B cell (primary cell): ENCODE measurements around the gene WNT1. TPM values are rescaled to one million over a fixed set of nuclear protein-coding genes. Genes with fewer than 3 reads are reported as not detected.

Experiments used
- ATAC-seq: fragments of 200-7000 bp; cut with Tn5 transposase; one replicate; pipeline ENCODE4 v1.10.0; 2021; ENCODE audit warnings: low read depth, mild to moderate bottlenecking, moderate number of reproducible peaks, moderate library complexity
- CTCF ChIA-PET: fragments of 350-600 bp; sonication (Branson Sonifier 250); formaldehyde crosslinking; loops from one replicate; lab custom pipeline; 2021; ENCODE audit warnings: antibody characterized with exemption, inconsistent platforms; lab: Charles Lee
- POLR2A ChIA-PET: fragments of 350-600 bp; sonication (Branson Sonifier 250); formaldehyde crosslinking; loops from one replicate; lab custom pipeline; 2021; ENCODE audit warnings: antibody characterized with exemption; lab: Charles Lee
- DNase-seq: peaks from one replicate; pipeline ENCODE4 v3.0.0; 2013
- H2AFZ ChIP-seq: 2 replicates; pipeline ENCODE4 v1.6.1; 2012; ENCODE audit warnings: mild to moderate bottlenecking, low read depth, low read length; ENCODE audit not compliant: insufficient read depth, poor library complexity, severe bottlenecking
- H3K27ac ChIP-seq, 2 donors: 1 replicate in 1 of 2; 2 replicates in 1 of 2; pipeline ENCODE4 v1.5.1; 2012 to 2013; ENCODE audit warnings: low read length in 2 of 2, mild to moderate bottlenecking in 2 of 2, moderate library complexity in 1 of 2
- H3K27me3 ChIP-seq, 4 experiments: fragments of 200-600 bp in 1 of 4; sonication (generic) in 1 of 4; replicated peaks in 1 of 4; 1 replicate in 2 of 4; 2 replicates in 2 of 4; pipeline versions ENCODE4 v1.6.1 to v1.7.0; 2013 to 2016; ENCODE audit warnings: low read length in 3 of 4, mild to moderate bottlenecking in 2 of 4, mixed read lengths in 1 of 4, moderate library complexity in 1 of 4; ENCODE audit not compliant: insufficient read depth in 4 of 4, control insufficient read depth in 3 of 4; ENCODE audit errors: control extremely low read depth in 1 of 4
- H3K36me3 ChIP-seq, 2 experiments: replicated peaks in 1 of 2; 1 replicate in 1 of 2; 2 replicates in 1 of 2; pipeline versions ENCODE4 v1.6.1 to v1.7.1; 2013; ENCODE audit warnings: low read length in 1 of 2; ENCODE audit not compliant: insufficient read depth in 2 of 2, control insufficient read depth in 1 of 2; ENCODE audit errors: control extremely low read depth in 1 of 2, extremely low read depth in 1 of 2
- H3K4me1 ChIP-seq, 2 donors: fragments of 200-600 bp in 1 of 2; sonication (generic) in 1 of 2; 1 replicate in 1 of 2; 2 replicates in 1 of 2; pipeline versions ENCODE4 v1.5.1 to v1.6.1; 2013 to 2017; ENCODE audit warnings: low read length in 2 of 2; ENCODE audit not compliant: control insufficient read depth in 2 of 2, insufficient read depth in 2 of 2
- H3K4me2 ChIP-seq: replicated peaks from 2 replicates; pipeline ENCODE3; 2012; ENCODE audit warnings: mild to moderate bottlenecking, low read depth, low read length; ENCODE audit not compliant: poor library complexity, severe bottlenecking
- H3K4me3 ChIP-seq, 5 experiments: fragments of 200-600 bp in 1 of 5; sonication (generic) in 1 of 5; 1 replicate in 3 of 5; 2 replicates in 2 of 5; pipeline versions ENCODE4 v1.5.1 to v1.7.0; 2011 to 2016; ENCODE audit warnings: low read length in 4 of 5, mild to moderate bottlenecking in 4 of 5, low read depth in 2 of 5, control low read depth in 1 of 5, moderate library complexity in 1 of 5; ENCODE audit not compliant: insufficient read depth in 1 of 5; ENCODE audit errors: control extremely low read depth in 1 of 5, extremely low read depth in 1 of 5
- H3K79me2 ChIP-seq: fragments of 200-600 bp; sonication (generic); one replicate; pipeline ENCODE4 v1.6.0; 2016; ENCODE audit warnings: low read length; ENCODE audit not compliant: control insufficient read depth, insufficient read depth
- H3K9ac ChIP-seq: fragments of 200-600 bp; sonication (generic); 2 replicates; pipeline ENCODE4 v1.6.1; 2017; ENCODE audit warnings: mild to moderate bottlenecking, low read length, moderate library complexity
- H3K9me3 ChIP-seq, 3 donors: one replicate each; pipeline versions ENCODE4 v1.6.1 to v1.7.1; 2013; ENCODE audit warnings: low read length in 2 of 3; ENCODE audit not compliant: control insufficient read depth in 2 of 3, insufficient read depth in 1 of 3; ENCODE audit errors: control extremely low read depth in 1 of 3
- H4K20me1 ChIP-seq: 2 replicates; pipeline ENCODE4 v1.6.0; 2012; ENCODE audit warnings: mild to moderate bottlenecking, low read length; ENCODE audit not compliant: insufficient read depth, control insufficient read depth, poor library complexity, severe bottlenecking
- H3K27ac Mint-ChIP-seq: one replicate; pipeline ENCODE4 v1.8.0; 2021; ENCODE audit warnings: mixed read lengths
- H3K27me3 Mint-ChIP-seq: one replicate; pipeline ENCODE4 v1.8.0; 2021; ENCODE audit warnings: mixed read lengths
- H3K4me1 Mint-ChIP-seq: one replicate; pipeline ENCODE4 v1.8.0; 2021; ENCODE audit warnings: mixed read lengths
- H3K4me3 Mint-ChIP-seq: one replicate; pipeline ENCODE4 v1.8.0; 2021; ENCODE audit warnings: mixed read lengths
- H3K9me3 Mint-ChIP-seq: one replicate; pipeline ENCODE4 v1.8.0; 2022; ENCODE audit warnings: mixed read lengths; ENCODE audit not compliant: insufficient read depth
- CTCF ChIP-seq: fragments of 200-600 bp; IDR thresholded peaks from one replicate; pipeline ENCODE4 v1.8.0; 2022; ENCODE audit warnings: antibody characterized with exemption, mild to moderate bottlenecking
- EZH2 ChIP-seq: IDR thresholded peaks from 2 replicates; pipeline ENCODE4 v1.6.1; 2012; ENCODE audit warnings: borderline replicate concordance, low read depth, mild to moderate bottlenecking, moderate library complexity, low read length; ENCODE audit not compliant: insufficient read depth, poor library complexity, severe bottlenecking
- WGBS: methylation state at CpG from one replicate; pipeline ENCODE4 v1.1.5; 2013; ENCODE audit warnings: missing lambda C conversion rate; ENCODE audit not compliant: insufficient coverage; 5-methylcytosine and 5-hydroxymethylcytosine counted together
- intact Hi-C: fragments of 100-400 bp; cut with micrococcal nuclease; formaldehyde crosslinking; loops from one replicate; pipeline ENCODE4 v1.10.0; 2022
- polyA plus RNA-seq: library from polyadenylated mRNA; depleted of rRNA; stranded (reverse); fragments of >200 nt; gene quantifications from 2 replicates; pipeline ENCODE4 v1.2.3, GENCODE V29; 2012
- total RNA-seq, 2 donors: library from RNA; stranded (reverse); fragments of 120-200 nt in 1 of 2; gene quantifications; 1 replicate in 1 of 2; 2 replicates in 1 of 2; pipeline versions ENCODE4 v1.2.3 to v1.2.4, GENCODE V29; 2013 to 2022

WNT1 gene
- total and polyA plus RNA-seq, 2 donors (not counting 1 experiment from before 2014, with no cell fraction given), result 0.55 TPM; not detected in 1

DNA sequence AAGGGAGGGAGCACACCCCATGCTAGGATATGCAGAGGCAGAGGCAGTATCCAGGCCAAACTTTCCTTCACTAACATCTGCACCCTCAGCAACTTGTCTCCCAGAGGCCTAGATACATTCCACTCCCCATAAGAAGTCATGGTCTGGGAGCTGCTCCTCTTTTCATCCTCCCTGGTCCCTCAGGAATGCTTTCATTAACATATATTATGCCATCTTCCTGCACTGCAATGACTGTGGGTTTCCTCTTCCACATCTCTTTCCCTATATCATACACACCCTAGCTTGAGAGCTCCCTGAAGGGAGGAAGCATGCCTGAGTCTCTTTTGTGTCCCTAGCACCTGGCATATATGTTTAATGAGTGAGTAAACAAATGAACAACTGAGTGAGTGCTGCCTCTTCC is 12.4 kb downstream of the WNT1 start:
- CTCF ChIA-PET, result interaction anchor here (0.8 to 1.8 kb wide), 4 partner anchors 13 to 555 kb away, joined by 3 to 4 read pairs (median 4); partner anchors contain the start of genes FKBP11 and WNT1
- H3K9me3 ChIP-seq, result no peaks in the 10 kb centered on the region
- no peak overlapping the region for H3K4me3 ChIP-seq
- H3K4me3 Mint-ChIP-seq, result no peak overlapping the region
- peaks cover 56% of the 10 kb centered on the region for H3K27me3 Mint-ChIP-seq
- H3K27ac Mint-ChIP-seq, result no peak overlapping the region
- DNase-seq, result no peak
- H3K9me3 Mint-ChIP-seq, result no peaks in the 10 kb centered on the region
- H3K36me3 ChIP-seq, result no peaks in the 10 kb centered on the region
- H4K20me1 ChIP-seq, result no peaks in the 10 kb centered on the region
- H3K4me1 Mint-ChIP-seq, result peaks cover 13% of the 10 kb centered on the region
- H3K27me3 ChIP-seq, result peaks cover 0 to 70% (median 34%) of the 10 kb centered on the region in 4 experiments
- POLR2A ChIA-PET, result no interaction called here
- intact Hi-C loops, result no loop called here
- no peak overlapping the region for H3K9ac ChIP-seq
- TF ChIP-seq EZH2 (no peak), CTCF (no peak)
- no peak overlapping the region for H3K27ac ChIP-seq
- no peak overlapping the region for H2AFZ ChIP-seq
- peaks cover 7 to 13% of the 10 kb centered on the region in 2 donors for H3K4me1 ChIP-seq
- ATAC-seq, result no peak
- no peak overlapping the region for H3K4me2 ChIP-seq
- H3K79me2 ChIP-seq, result no peaks in the 10 kb centered on the region

GRCh38 chr12:48991247-48992050 is 13.3 kb downstream of the WNT1 start:
- H3K9ac ChIP-seq, result no peak overlapping the region
- intact Hi-C loops, result no loop called here
- ChIA-PET POLR2A (no interaction called here), CTCF (interaction anchor here (0.7 to 2.8 kb wide), 9 partner anchors 8 to 555 kb away, joined by 3 to 11 read pairs (median 4); partner anchors contain the start of genes DDX23, FKBP11 and WNT1)
- H4K20me1 ChIP-seq, result no peaks in the 10 kb centered on the region
- peaks cover 9 to 15% of the 10 kb centered on the region in 2 donors for H3K4me1 ChIP-seq
- H2AFZ ChIP-seq, result no peak overlapping the region
- H3K4me3 ChIP-seq, result no peak overlapping the region
- WGBS, result 59% methylated on average over 3 of the region's 8 CpGs
- no peaks in the 10 kb centered on the region for H3K36me3 ChIP-seq
- ATAC-seq (no peak), DNase-seq (no peak)
- Mint-ChIP-seq H3K4me1 (peaks cover 18% of the 10 kb centered on the region), H3K27me3 (peaks cover 52% of the 10 kb centered on the region), H3K4me3 (no peak overlapping the region), H3K27ac (no peak overlapping the region), H3K9me3 (no peaks in the 10 kb centered on the region)
- H3K27me3 ChIP-seq, result peaks cover 0 to 69% (median 34%) of the 10 kb centered on the region in 4 experiments
- H3K4me2 ChIP-seq, result no peak overlapping the region
- no peaks in the 10 kb centered on the region for H3K9me3 ChIP-seq
- no peak overlapping the region for H3K27ac ChIP-seq
- TF ChIP-seq CTCF, result no peak
- no peak for TF ChIP-seq EZH2
- H3K79me2 ChIP-seq, result no peaks in the 10 kb centered on the region
